Measurements from ENCODE around the gene ARL2. TPM values are rescaled to one million over a fixed set of nuclear protein-coding genes. Genes with fewer than 3 reads are reported as not detected.
"Not testable (repeated sequence)": the region's sequence is repeated elsewhere in the genome, so short reads cannot be mapped to it uniquely, and the experiment has no call there.

Gene ARL2
- total RNA-seq, 4 donors from 2014 or later = 64.4 to 103 (median 77.2) TPM

DNA sequence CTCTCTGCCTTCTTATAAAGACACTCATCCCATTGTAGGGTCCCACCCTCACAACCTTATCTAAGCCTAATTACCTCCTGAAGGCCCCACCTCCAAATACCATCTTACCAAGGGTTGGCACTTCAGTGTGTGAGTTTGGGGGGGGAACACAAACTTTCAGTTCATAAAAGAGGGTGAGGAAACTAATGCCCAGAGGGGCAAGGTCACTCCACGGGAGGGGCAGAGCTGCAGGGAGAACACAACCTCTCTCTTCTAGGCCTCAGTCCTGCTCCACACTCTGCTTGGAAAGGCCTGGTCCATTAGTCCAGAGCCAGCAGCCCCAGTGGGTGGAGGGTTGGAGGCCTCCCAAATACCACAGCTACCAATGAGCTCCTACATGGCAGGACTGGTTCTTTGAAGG is 14.5 kb upstream of the ARL2 start:
- no peaks in the 10 kb centered on the region for H3K36me3 ChIP-seq
- H3K4me1 ChIP-seq = peaks cover 0 to 46% (median 2%) of the 10 kb centered on the region in 4 donors
- H3K4me3 ChIP-seq = no peak overlapping the region
- peak overlapping the region in 3 of 4 donors; percentile 33 to 92 (median 89) for H3K27ac ChIP-seq
- no peak for TF ChIP-seq POLR2A (IDR thresholded peaks at IDR 0.05)
- TF ChIP-seq, protein P1, sequence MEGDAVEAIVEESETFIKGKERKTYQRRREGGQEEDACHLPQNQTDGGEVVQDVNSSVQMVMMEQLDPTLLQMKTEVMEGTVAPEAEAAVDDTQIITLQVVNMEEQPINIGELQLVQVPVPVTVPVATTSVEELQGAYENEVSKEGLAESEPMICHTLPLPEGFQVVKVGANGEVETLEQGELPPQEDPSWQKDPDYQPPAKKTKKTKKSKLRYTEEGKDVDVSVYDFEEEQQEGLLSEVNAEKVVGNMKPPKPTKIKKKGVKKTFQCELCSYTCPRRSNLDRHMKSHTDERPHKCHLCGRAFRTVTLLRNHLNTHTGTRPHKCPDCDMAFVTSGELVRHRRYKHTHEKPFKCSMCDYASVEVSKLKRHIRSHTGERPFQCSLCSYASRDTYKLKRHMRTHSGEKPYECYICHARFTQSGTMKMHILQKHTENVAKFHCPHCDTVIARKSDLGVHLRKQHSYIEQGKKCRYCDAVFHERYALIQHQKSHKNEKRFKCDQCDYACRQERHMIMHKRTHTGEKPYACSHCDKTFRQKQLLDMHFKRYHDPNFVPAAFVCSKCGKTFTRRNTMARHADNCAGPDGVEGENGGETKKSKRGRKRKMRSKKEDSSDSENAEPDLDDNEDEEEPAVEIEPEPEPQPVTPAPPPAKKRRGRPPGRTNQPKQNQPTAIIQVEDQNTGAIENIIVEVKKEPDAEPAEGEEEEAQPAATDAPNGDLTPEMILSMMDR (IDR thresholded peaks at IDR 0.05) = no peak
- no peaks in the 10 kb centered on the region for H3K9me3 ChIP-seq
- DNase-seq = peak in 1 of 3 donors; percentile 65
- H3K27me3 ChIP-seq = no peaks in the 10 kb centered on the region

DNA sequence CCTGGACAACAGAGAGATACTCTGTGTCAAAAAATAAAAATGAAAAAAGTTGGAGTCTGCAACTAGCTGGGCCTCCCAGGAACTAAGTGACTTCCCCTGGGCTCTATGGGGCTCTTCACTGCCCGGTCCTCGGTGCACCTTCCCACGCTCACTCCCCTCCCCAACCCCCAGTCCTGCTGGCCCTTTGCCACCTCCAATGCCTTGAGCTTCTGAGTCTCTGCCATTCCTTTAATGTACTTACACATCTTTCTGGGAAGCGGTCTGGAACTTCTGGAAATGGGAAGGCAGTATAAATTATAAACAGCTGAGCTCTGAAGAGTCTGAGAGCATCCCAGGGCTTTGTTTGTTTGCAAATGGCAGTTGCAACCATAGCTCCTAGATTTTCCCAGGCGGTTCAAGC is 11.3 kb upstream of the ARL2 start:
- H3K36me3 ChIP-seq = no peaks in the 10 kb centered on the region
- no peak for DNase-seq
- H3K4me3 ChIP-seq = no peak overlapping the region
- no peaks in the 10 kb centered on the region for H3K9me3 ChIP-seq
- no peak overlapping the region for H3K27ac ChIP-seq
- H3K4me1 ChIP-seq = peaks cover 0 to 20% (median 0%) of the 10 kb centered on the region in 4 donors
- TF ChIP-seq POLR2A (IDR thresholded peaks at IDR 0.05) = no peak
- TF ChIP-seq, protein P1 (IDR thresholded peaks at IDR 0.05) = no peak
- no peaks in the 10 kb centered on the region for H3K27me3 ChIP-seq

DNA sequence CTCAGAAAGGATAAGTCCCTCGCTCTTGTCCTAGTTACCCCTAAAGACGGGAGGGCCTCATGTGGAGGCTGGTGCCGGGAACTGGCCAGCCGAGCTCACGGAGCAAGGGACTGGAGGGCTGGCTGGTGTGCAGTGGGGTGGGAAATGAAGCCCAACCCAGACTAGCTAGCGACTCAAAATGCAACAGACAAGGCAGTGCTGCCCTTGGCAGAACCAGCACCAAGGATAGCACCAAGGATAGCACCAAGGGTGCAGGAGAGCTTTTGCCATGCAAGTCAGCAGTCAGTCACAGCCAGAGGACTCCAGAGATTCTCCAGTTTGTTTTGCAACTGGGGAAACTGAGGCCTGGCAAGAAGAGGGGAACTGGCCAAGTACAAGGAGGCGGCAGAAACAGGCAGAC is 10.7 kb upstream of the ARL2 start:
- H3K27ac ChIP-seq = no peak overlapping the region
- no peaks in the 10 kb centered on the region for H3K9me3 ChIP-seq
- no peaks in the 10 kb centered on the region for H3K36me3 ChIP-seq
- no peak overlapping the region for H3K4me3 ChIP-seq
- no peaks in the 10 kb centered on the region for H3K27me3 ChIP-seq
- TF ChIP-seq, protein P1 (IDR thresholded peaks at IDR 0.05) = no peak
- TF ChIP-seq POLR2A (IDR thresholded peaks at IDR 0.05) = no peak
- peaks cover 0 to 14% (median 0%) of the 10 kb centered on the region in 4 donors for H3K4me1 ChIP-seq
- no peak for DNase-seq

DNA sequence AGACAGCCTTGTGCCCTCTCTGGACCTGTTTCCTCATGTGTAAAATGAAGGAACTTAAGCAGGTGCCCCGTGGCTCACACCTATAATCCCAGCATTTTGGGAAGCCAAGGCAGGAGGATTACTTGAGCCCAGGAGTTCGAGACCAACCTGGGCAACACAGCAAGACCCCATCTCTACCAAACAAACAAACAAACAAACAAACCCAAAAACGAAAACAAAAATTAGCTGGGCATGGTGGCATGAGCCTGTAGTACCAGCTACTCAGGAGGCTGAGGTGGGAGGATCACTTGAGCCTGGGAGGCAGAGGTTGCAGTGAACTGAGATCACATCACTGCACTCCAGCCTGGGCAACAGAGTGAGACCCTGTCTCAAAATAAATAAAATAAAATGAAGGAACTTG is 10.0 kb upstream of the ARL2 start:
- H3K9me3 ChIP-seq, H3K4me3 ChIP-seq, H3K27ac ChIP-seq, DNase-seq, H3K36me3 ChIP-seq, H3K27me3 ChIP-seq, H3K4me1 ChIP-seq: not testable (repeated sequence)

DNA sequence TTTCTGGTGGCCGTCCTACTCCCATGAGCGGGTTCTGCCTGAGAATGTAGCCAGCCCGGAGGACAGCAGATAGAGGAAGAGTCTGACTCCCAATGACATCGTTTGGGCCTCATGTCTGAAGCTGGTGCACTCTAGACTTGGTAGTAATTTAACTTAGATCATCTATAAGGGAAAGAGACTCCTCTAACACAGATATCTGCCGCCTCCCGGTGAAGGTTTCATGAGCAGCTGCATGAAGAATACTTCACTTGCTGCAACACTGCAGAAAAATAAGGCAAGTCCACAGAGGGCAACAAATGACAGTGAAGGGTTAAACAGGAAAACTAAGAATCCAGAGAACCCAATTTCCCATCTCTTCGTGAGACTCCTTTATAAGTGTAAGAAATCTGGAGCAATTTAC is 5.9 kb upstream of the ARL2 start:
- TF ChIP-seq, protein P1 (IDR thresholded peaks at IDR 0.05) = no peak
- TF ChIP-seq POLR2A (IDR thresholded peaks at IDR 0.05) = no peak
- no peaks in the 10 kb centered on the region for H3K9me3 ChIP-seq
- peaks cover 0 to 5% (median under 1%) of the 10 kb centered on the region in 4 donors for H3K4me1 ChIP-seq
- no peaks in the 10 kb centered on the region for H3K36me3 ChIP-seq
- H3K27ac ChIP-seq = no peak overlapping the region
- no peak overlapping the region for H3K4me3 ChIP-seq
- no peak for DNase-seq
- H3K27me3 ChIP-seq = no peaks in the 10 kb centered on the region

DNA sequence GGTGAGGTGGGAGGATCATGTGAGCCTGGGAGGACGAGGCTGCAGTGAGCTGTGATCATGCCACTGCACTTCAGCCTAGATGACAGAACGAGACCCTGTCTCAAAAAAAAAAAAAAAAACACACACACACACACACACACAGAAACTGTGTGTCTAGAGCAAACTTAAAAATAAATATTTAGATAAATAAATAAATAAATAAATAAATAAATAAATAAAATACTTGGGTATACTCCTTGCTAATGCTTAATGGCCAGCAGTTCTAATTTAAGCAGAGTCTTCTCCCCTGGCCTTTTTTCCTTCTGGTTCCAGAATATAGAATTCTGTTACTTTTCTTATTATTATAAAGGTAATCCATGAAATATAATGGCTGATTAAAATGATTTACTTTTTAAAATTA is 5.1 kb upstream of the ARL2 start:
- TF ChIP-seq POLR2A (IDR thresholded peaks at IDR 0.05) = no peak
- TF ChIP-seq, protein P1 (IDR thresholded peaks at IDR 0.05) = no peak
- Histone ChIP-seq H3K27me3 (no peaks in the 10 kb centered on the region), H3K27ac (no peak overlapping the region), H3K4me1 (peaks cover 0 to 8% (median 1%) of the 10 kb centered on the region in 4 donors), H3K9me3 (no peaks in the 10 kb centered on the region), H3K36me3 (no peaks in the 10 kb centered on the region), H3K4me3 (no peak overlapping the region)
- DNase-seq = no peak

Data from Peyer's patch (tissue), 4 donors.